Adrenal gland (tissue), 12 donors: Measurements from ENCODE around the gene DOCK11. TPM values are rescaled to one million over a fixed set of nuclear protein-coding genes. Genes with fewer than 3 reads are reported as not detected.
"Not testable (repeated sequence)": the region's sequence is repeated elsewhere in the genome, so short reads cannot be mapped to it uniquely, and the experiment has no call there.

Source experiments
- DNase-seq, 7 donors: peaks; one replicate each; pipeline ENCODE4 v3.0.0-alpha.2; 2019 to 2020
- H3K27ac ChIP-seq, 5 donors: fragments of 200-600 bp; sonication (generic) in 4 of 5; 1 replicate in 3 of 5; 2 replicates in 2 of 5; pipeline versions ENCODE4 v1.5.1 to v1.8.0; 2016 to 2020; ENCODE audit warnings: mild to moderate bottlenecking in 1 of 5
- H3K27me3 ChIP-seq: fragments of 200-600 bp; 2 replicates; pipeline ENCODE4 v1.8.0; 2021
- H3K36me3 ChIP-seq, 2 donors: fragments of 200-600 bp; replicated peaks in 1 of 2; 1 replicate in 1 of 2; 2 replicates in 1 of 2; pipeline versions ENCODE4 v1.5.1 to v1.8.0; 2018 to 2022
- H3K4me1 ChIP-seq, 2 donors: fragments of 200-600 bp; replicated peaks in 1 of 2; 1 replicate in 1 of 2; 2 replicates in 1 of 2; pipeline versions ENCODE4 v1.5.1 to v1.8.0; 2018 to 2021
- H3K4me3 ChIP-seq, 4 donors: fragments of 200-600 bp; sonication (generic) in 3 of 4; one replicate each; pipeline ENCODE4 v1.5.1; 2016 to 2018
- H3K9me3 ChIP-seq, 3 donors: fragments of 200-600 bp; sonication (generic) in 1 of 3; replicated peaks in 1 of 3; 1 replicate in 2 of 3; 2 replicates in 1 of 3; pipeline versions ENCODE4 v1.5.1 to v1.8.0; 2016 to 2021
- POLR2A ChIP-seq, 2 donors: fragments of 450-650 bp; IDR thresholded peaks; one replicate each; pipeline ENCODE4 v1.6.1; 2017; ENCODE audit warnings: antibody characterized with exemption in 2 of 2, mild to moderate bottlenecking in 2 of 2, moderate library complexity in 1 of 2
- WGBS, 4 donors: extraction: QIAGEN DNeasy Blood & Tissue Kit in 2 of 4; methylation state at CpG; one replicate each; pipeline versions ENCODE4 v1.1.5 to v1.1.7; 2013 to 2017; 5-methylcytosine and 5-hydroxymethylcytosine counted together
- intact Hi-C, 2 donors: fragments of 100-400 bp; cut with DNase I; formaldehyde crosslinking; loops; one replicate each; pipeline versions ENCODE4 v1.14.1 to v1.15.0; 2022 to 2023
- polyA plus RNA-seq, 3 donors: library from polyadenylated mRNA; stranded (reverse); fragments of 200-250 nt in 2 of 3; fragments of 350-450 nt in 1 of 3; fragmentation: Illumina TruSeq in 1 of 3; extraction: RNeasy Lipid Tissue Mini Kit (QIAGEN cat#74804) in 1 of 3; gene quantifications; one replicate each; pipeline ENCODE4 v1.2.3, GENCODE V29; 2013 to 2014
- total RNA-seq, 9 donors: library from RNA; depleted of rRNA in 4 of 9; stranded (reverse); fragments of >200 nt in 4 of 9; fragments of 120-200 nt in 1 of 9; fragmentation: NEBNext Ultra II Directional in 1 of 9; extraction: Animal tissue kit (Norgen Biotek cat#: 25700) in 1 of 9; gene quantifications; one replicate each; pipeline versions ENCODE4 v1.1.0 to v1.2.4, GENCODE V29; 2013 to 2023
- TF ChIP-seq, protein P1 (sequence below), 6 experiments: fragments of 450-650 bp in 4 of 6; fragments of 200-600 bp in 2 of 6; sonication (generic) in 1 of 6; IDR thresholded peaks; 1 replicate in 5 of 6; 2 replicates in 1 of 6; pipeline versions ENCODE4 v1.5.1 to v1.8.0; 2016 to 2021; ENCODE audit warnings: antibody characterized with exemption in 6 of 6, mild to moderate bottlenecking in 2 of 6, moderate library complexity in 1 of 6
- donor health status: healthy with polysubstance abuse.
- donor health status: Bipolar disorder and iron deficiency.
- donor health status: DM: yes; HTN: yes; CAD: no.
- donor health status: DM: no; HTN: no; CAD: no.
- donor health status: DM: no; HTN: no; CAD: no.
- donor health status: DM: yes; HTN: yes; CAD: no.

The DOCK11 gene
- total and polyA plus RNA-seq, 12 donors = 4.8 to 28.1 (median 13.2) TPM

DNA sequence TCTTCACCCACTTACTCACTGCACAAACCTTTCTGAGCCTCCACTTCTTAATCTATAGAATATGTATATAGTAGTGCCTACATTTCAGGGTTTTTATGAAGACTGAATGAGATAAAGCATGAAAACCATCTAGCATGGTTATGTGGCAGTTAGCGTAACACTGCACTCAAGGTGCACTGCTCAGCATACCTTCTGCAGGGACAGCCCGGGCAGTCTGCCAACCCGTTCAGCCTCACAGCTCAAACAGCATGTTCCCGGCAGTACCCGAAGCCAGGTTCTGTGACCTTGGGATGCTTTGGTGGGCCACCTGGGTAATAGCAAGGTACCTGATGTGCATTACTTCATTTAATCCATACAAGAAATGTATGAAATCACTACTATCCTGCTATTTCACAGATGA, 81.4 kb downstream of the DOCK11 start:
- intact Hi-C loops = no loop called here
- peaks cover 14% of the 10 kb centered on the region for H3K27me3 ChIP-seq
- DNase-seq = peak in 6 of 7 donors; percentile 24 to 69 (median 38)
- no peak overlapping the region for H3K27ac ChIP-seq
- H3K4me1 ChIP-seq = no peaks in the 10 kb centered on the region
- no peaks in the 10 kb centered on the region for H3K9me3 ChIP-seq
- H3K4me3 ChIP-seq = no peak overlapping the region
- 63 to 73% (median 70%) methylated on average over 5 of the region's 5 CpGs; no CpG with 5 or more reads in 1 of the 4 donors for WGBS, 4 donors
- no peaks in the 10 kb centered on the region for H3K36me3 ChIP-seq
- TF ChIP-seq POLR2A (IDR thresholded peaks at IDR 0.05) = no peak
- TF ChIP-seq, protein P1, sequence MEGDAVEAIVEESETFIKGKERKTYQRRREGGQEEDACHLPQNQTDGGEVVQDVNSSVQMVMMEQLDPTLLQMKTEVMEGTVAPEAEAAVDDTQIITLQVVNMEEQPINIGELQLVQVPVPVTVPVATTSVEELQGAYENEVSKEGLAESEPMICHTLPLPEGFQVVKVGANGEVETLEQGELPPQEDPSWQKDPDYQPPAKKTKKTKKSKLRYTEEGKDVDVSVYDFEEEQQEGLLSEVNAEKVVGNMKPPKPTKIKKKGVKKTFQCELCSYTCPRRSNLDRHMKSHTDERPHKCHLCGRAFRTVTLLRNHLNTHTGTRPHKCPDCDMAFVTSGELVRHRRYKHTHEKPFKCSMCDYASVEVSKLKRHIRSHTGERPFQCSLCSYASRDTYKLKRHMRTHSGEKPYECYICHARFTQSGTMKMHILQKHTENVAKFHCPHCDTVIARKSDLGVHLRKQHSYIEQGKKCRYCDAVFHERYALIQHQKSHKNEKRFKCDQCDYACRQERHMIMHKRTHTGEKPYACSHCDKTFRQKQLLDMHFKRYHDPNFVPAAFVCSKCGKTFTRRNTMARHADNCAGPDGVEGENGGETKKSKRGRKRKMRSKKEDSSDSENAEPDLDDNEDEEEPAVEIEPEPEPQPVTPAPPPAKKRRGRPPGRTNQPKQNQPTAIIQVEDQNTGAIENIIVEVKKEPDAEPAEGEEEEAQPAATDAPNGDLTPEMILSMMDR (IDR thresholded peaks at IDR 0.05) = no peak

DNA sequence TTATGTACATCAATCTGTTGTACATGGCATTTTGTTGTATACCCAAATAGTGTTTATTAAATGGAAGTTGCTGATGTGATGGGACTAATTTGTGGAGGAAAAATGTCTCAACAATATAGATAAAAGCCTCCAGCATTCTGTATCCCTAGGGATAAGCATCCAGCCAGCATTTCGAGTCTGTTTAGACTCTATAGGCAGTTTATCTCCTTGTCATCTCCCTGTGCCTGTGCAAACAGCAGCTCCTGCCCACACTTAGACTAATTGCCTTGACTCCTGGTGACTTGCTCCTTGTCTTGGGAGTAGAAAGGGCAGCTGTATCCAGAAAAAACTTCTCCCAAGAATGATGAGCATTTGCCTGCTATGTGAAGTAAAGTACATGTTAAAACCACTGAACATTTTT, 83.8 kb downstream of the DOCK11 start:
- intact Hi-C loops = no loop called here
- peaks cover 6% of the 10 kb centered on the region for H3K27me3 ChIP-seq
- H3K4me3 ChIP-seq = no peak overlapping the region
- no peaks in the 10 kb centered on the region for H3K4me1 ChIP-seq
- WGBS, 4 donors = 10 to 25% (median 20%) methylated on average over 1 of the region's 1 CpG; no CpG with 5 or more reads in 1 of the 4 donors
- no peak for DNase-seq
- no peaks in the 10 kb centered on the region for H3K36me3 ChIP-seq
- no peaks in the 10 kb centered on the region for H3K9me3 ChIP-seq
- no peak overlapping the region for H3K27ac ChIP-seq
- TF ChIP-seq, protein P1 (IDR thresholded peaks at IDR 0.05) = no peak
- TF ChIP-seq POLR2A (IDR thresholded peaks at IDR 0.05) = no peak

DNA sequence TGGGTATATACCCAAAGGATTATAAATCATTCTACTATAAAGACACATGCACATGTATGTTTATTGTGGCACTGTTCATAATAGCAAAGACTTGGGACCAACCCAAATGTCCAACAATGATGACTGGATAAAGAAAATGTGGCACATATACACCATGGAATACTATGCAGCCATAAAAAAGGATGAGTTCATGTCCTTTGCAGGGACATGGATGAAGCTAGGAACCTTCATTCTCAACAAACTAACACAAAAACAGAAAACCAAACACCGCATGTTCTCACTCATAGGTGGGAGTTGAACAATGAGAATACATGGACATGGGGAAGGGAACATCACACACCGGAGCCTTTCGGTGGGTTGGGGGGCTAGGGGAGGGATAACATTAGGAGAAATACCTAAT, 87.3 kb downstream of the DOCK11 start:
- intact Hi-C loops = not testable (repeated sequence)
- 90 to 100% (median 98%) methylated on average over 3 of the region's 3 CpGs for WGBS, 4 donors

DNA sequence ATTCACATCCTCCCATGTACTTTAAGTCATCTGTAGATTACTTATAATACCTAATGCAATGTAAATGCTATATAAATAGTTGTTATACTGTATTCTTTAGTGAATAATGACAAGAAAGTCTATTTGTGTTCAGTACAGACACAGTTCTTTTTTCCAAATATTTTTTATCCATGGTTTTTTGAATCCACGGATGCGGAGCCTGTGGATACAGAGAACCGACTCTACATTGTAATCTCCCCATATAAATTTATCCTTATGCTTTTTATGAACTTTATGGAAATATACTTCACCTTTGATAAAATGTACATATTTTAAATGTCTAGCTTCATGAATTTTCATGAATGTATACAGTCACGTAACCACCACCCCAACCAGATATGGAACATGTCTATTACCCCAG, 88.2 kb downstream of the DOCK11 start:
- Histone ChIP-seq H3K4me1 (no peaks in the 10 kb centered on the region), H3K36me3 (no peaks in the 10 kb centered on the region), H3K4me3 (no peak overlapping the region), H3K27me3 (no peaks in the 10 kb centered on the region), H3K27ac (no peak overlapping the region), H3K9me3 (no peaks in the 10 kb centered on the region)
- no peak for TF ChIP-seq POLR2A (IDR thresholded peaks at IDR 0.05)
- TF ChIP-seq, protein P1 (IDR thresholded peaks at IDR 0.05) = no peak
- intact Hi-C loops = no loop called here
- 92 to 98% (median 94%) methylated on average over 4 of the region's 4 CpGs for WGBS, 4 donors
- no peak for DNase-seq

More for the DNA sequence above, 87.3 kb downstream of the DOCK11 start:
- H3K27me3 ChIP-seq, DNase-seq, H3K9me3 ChIP-seq, H3K36me3 ChIP-seq, H3K27ac ChIP-seq, H3K4me1 ChIP-seq, H3K4me3 ChIP-seq: not testable (repeated sequence)

DNA sequence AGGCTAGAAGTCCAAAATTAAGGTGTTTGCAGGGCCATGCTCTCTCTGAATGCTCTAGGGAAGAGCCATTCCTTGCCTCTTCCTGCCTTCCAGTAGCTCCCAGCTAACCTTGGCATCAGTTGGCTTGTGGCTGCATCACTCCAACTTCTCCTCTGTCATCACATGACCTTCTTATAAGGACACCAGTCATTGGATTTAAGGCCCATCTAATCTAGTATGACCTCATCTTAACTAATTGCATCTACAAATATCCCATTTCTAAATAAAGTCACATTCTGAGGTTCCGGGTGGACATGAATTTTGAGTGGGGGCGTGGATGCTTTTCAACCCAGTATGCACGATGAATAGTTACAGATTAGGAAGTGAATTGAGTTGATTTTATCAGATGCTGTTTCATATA, 89.7 kb downstream of the DOCK11 start:
- intact Hi-C loops = no loop called here
- Histone ChIP-seq H3K27me3 (no peaks in the 10 kb centered on the region), H3K4me1 (no peaks in the 10 kb centered on the region), H3K27ac (no peak overlapping the region), H3K36me3 (no peaks in the 10 kb centered on the region), H3K9me3 (no peaks in the 10 kb centered on the region), H3K4me3 (no peak overlapping the region)
- no peak for DNase-seq
- TF ChIP-seq POLR2A (IDR thresholded peaks at IDR 0.05) = no peak
- TF ChIP-seq, protein P1 (IDR thresholded peaks at IDR 0.05) = no peak
- 86 to 92% (median 88%) methylated on average over 3 of the region's 3 CpGs for WGBS, 4 donors

DNA sequence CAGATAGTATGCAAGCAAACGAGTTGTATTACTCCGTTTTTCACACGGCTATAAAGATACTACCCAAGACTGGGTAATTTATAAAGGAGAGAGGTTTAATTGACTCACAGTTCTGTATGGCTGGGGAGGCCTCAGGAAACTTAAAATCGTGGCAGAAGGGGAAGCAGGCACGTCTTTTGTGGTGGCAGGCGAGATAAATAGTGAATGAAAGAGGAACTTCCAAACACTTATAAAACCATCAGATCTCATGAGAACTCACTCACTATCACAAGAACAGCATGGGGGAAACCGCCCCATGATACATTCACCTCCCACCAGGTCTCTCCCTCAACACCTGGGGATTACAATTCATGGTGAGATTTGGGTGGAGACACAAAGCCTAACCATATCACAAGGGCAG, 90.6 kb downstream of the DOCK11 start:
- H3K27me3 ChIP-seq, intact Hi-C loops, H3K4me1 ChIP-seq, H3K4me3 ChIP-seq, H3K36me3 ChIP-seq, H3K9me3 ChIP-seq, DNase-seq, H3K27ac ChIP-seq: not testable (repeated sequence)
- 52 to 76% (median 66%) methylated on average over 7 of the region's 7 CpGs for WGBS, 4 donors
